Bronchial epithelial cell (primary cell): Measurements from ENCODE around the gene CACNA1S. TPM values are rescaled to one million over a fixed set of nuclear protein-coding genes. Genes with fewer than 3 reads are reported as not detected.

Experiments used
- DNase-seq: peaks from one replicate; pipeline ENCODE4 v3.0.0-alpha.2; 2010; ENCODE audit warnings: low read depth
- FAIRE-seq: peaks from 2 replicates; lab custom pipeline; 2011; peaks lifted over from hg19 to GRCh38; lab: Jason Lieb, UNC
- H3K27me3 ChIP-seq: 2 replicates; pipeline ENCODE4 v1.5.1; 2011; ENCODE audit warnings: low read length; ENCODE audit not compliant: control insufficient read depth, insufficient read depth
- H3K36me3 ChIP-seq: 2 replicates; pipeline ENCODE4 v1.5.1; 2011; ENCODE audit warnings: low read length; ENCODE audit not compliant: control insufficient read depth, insufficient read depth
- H3K4me3 ChIP-seq: 2 replicates; pipeline ENCODE4 v1.5.1; 2011; ENCODE audit warnings: mild to moderate bottlenecking, low read depth, low read length, control low read depth
- CTCF ChIP-seq: IDR thresholded peaks from 2 replicates; pipeline ENCODE4 v1.5.1; 2011; ENCODE audit warnings: mild to moderate bottlenecking, moderate library complexity, low read length, control low read depth, inconsistent platforms; ENCODE audit not compliant: insufficient read depth, severe bottlenecking
- total RNA-seq: library from RNA; depleted of rRNA; stranded (reverse); fragments of >200 nt; gene quantifications from 2 replicates; pipeline ENCODE4 v1.2.1, GENCODE V29; 2014

The CACNA1S gene
- total RNA-seq, 1 donor from 2014 or later: not detected

- peaks cover 5% of the 10 kb centered on the region for H3K27me3 ChIP-seq
Measured at GRCh38 chr1:201050515-201051277, 61.5 kb downstream of the CACNA1S start.

GRCh38 chr1:201049248-201049831 lies 62.9 kb downstream of the CACNA1S start:
- H3K36me3 ChIP-seq: no peaks in the 10 kb centered on the region
- TF ChIP-seq CTCF: no peak
- H3K4me3 ChIP-seq: no peak overlapping the region
- DNase-seq (no peak), FAIRE-seq (no peak)
- peaks cover 5% of the 10 kb centered on the region for H3K27me3 ChIP-seq

More at GRCh38 chr1:201050515-201051277, 61.5 kb downstream of the CACNA1S start:
- no peak for DNase-seq
- no peaks in the 10 kb centered on the region for H3K36me3 ChIP-seq
- H3K4me3 ChIP-seq: no peak overlapping the region
- FAIRE-seq: no peak
- no peak for TF ChIP-seq CTCF

GRCh38 chr1:201048521-201048920 lies 63.7 kb downstream of the CACNA1S start:
- no peak for FAIRE-seq
- DNase-seq: no peak
- no peak for TF ChIP-seq CTCF
- no peak overlapping the region for H3K4me3 ChIP-seq
- peaks cover 5% of the 10 kb centered on the region for H3K27me3 ChIP-seq
- H3K36me3 ChIP-seq: no peaks in the 10 kb centered on the region

GRCh38 chr1:201044119-201044518 lies 68.1 kb downstream of the CACNA1S start:
- Histone ChIP-seq H3K36me3 (no peaks in the 10 kb centered on the region), H3K4me3 (no peak overlapping the region), H3K27me3 (peaks cover 3% of the 10 kb centered on the region)
- TF ChIP-seq CTCF: no peak
- FAIRE-seq: no peak
- DNase-seq: no peak

- FAIRE-seq (peak; percentile 80), DNase-seq (peak; percentile 62)
- peak; percentile 86 for TF ChIP-seq CTCF
- Histone ChIP-seq H3K36me3 (no peaks in the 10 kb centered on the region), H3K4me3 (no peak overlapping the region), H3K27me3 (peaks cover 3% of the 10 kb centered on the region)
Measured at GRCh38 chr1:201042779-201043461, 69.3 kb downstream of the CACNA1S start.
